GM23338 (cell line): ENCODE measurements around the gene GRID2. TPM values are rescaled to one million over a fixed set of nuclear protein-coding genes. Genes with fewer than 3 reads are reported as not detected.

Experiments used
- ATAC-seq: fragments of 200-7000 bp; cut with Tn5 transposase; 3 replicates; pipeline ENCODE4 v1.9.1; 2020
- DNase-seq: peaks from one replicate; pipeline ENCODE4 v3.0.0-alpha.2; 2015; ENCODE audit warnings: low spot score
- H2AFZ ChIP-seq: fragments of 200-600 bp; sonication (generic); 2 replicates; pipeline ENCODE4 v1.8.0; 2016; ENCODE audit warnings: antibody characterized with exemption, mild to moderate bottlenecking, moderate library complexity
- H3F3A ChIP-seq: fragments of 200-600 bp; sonication (generic); replicated peaks from 2 replicates; pipeline ENCODE4 v1.8.0; 2017; ENCODE audit warnings: antibody characterized with exemption, mixed run types, low read depth
- H3K27ac ChIP-seq: fragments of 200-600 bp; sonication (generic); 2 replicates; pipeline ENCODE4 v1.6.1; 2016; ENCODE audit warnings: low read depth
- H3K27me3 ChIP-seq: fragments of 200-600 bp; sonication (generic); 2 replicates; pipeline ENCODE4 v1.8.0; 2016; ENCODE audit warnings: mild to moderate bottlenecking, mixed run types, moderate library complexity; ENCODE audit not compliant: insufficient read depth
- H3K36me3 ChIP-seq: fragments of 200-600 bp; sonication (generic); 2 replicates; pipeline ENCODE4 v1.8.0; 2016; ENCODE audit warnings: mild to moderate bottlenecking; ENCODE audit not compliant: insufficient read depth
- H3K4me1 ChIP-seq: fragments of 200-600 bp; sonication (generic); 2 replicates; pipeline ENCODE4 v1.8.0; 2016; ENCODE audit warnings: mild to moderate bottlenecking, moderate library complexity; ENCODE audit not compliant: insufficient read depth
- H3K4me2 ChIP-seq: fragments of 200-600 bp; sonication (generic); 2 replicates; pipeline ENCODE4 v1.7.1; 2017; ENCODE audit warnings: mixed run types
- H3K4me3 ChIP-seq: fragments of 200-600 bp; sonication (generic); 2 replicates; pipeline ENCODE4 v1.6.1; 2016; ENCODE audit warnings: mixed run types
- H3K79me2 ChIP-seq: fragments of 200-600 bp; sonication (generic); replicated peaks from 2 replicates; pipeline ENCODE4 v1.8.0; 2017; ENCODE audit warnings: mild to moderate bottlenecking; ENCODE audit not compliant: insufficient read depth
- H3K9me2 ChIP-seq: fragments of 200-600 bp; sonication (generic); 2 replicates; pipeline ENCODE4 v1.8.0; 2017; ENCODE audit not compliant: insufficient read depth
- H4K20me1 ChIP-seq: fragments of 200-600 bp; sonication (generic); replicated peaks from 2 replicates; pipeline ENCODE4 v1.8.0; 2017; ENCODE audit warnings: mild to moderate bottlenecking; ENCODE audit not compliant: insufficient read depth
- H3K27ac Mint-ChIP-seq: 2 replicates; pipeline ENCODE4 v1.8.0; 2020; ENCODE audit warnings: inconsistent platforms, mild to moderate bottlenecking, moderate library complexity, mixed read lengths
- H3K27me3 Mint-ChIP-seq: 3 replicates; pipeline ENCODE4 v1.8.0; 2022; ENCODE audit warnings: low read depth, mild to moderate bottlenecking, moderate library complexity, mixed read lengths, inconsistent platforms; ENCODE audit not compliant: insufficient read depth, poor library complexity
- H3K36me3 Mint-ChIP-seq: 3 replicates; pipeline ENCODE4 v1.8.0; 2021; ENCODE audit warnings: low read depth, mild to moderate bottlenecking, inconsistent platforms, moderate library complexity, mixed read lengths
- H3K4me1 Mint-ChIP-seq: 3 replicates; pipeline ENCODE4 v1.8.0; 2020; ENCODE audit warnings: mild to moderate bottlenecking, inconsistent platforms, mixed read lengths
- H3K4me3 Mint-ChIP-seq: 3 replicates; pipeline ENCODE4 v1.8.0; 2021; ENCODE audit warnings: moderate library complexity, mild to moderate bottlenecking, inconsistent platforms, mixed read lengths
- H3K9me3 Mint-ChIP-seq: 3 replicates; pipeline ENCODE4 v1.8.0; 2020; ENCODE audit warnings: moderate library complexity, mild to moderate bottlenecking, inconsistent platforms, mixed read lengths
- CREB1 ChIP-seq: fragments of 250-450 bp; sonication (Bioruptor Pico); IDR thresholded peaks from 2 replicates; pipeline ENCODE4 v1.5.0; 2020; ENCODE audit warnings: low read depth, mild to moderate bottlenecking, moderate library complexity
- EZH2 ChIP-seq: fragments of 200-600 bp; sonication (generic); IDR thresholded peaks from one replicate; pipeline ENCODE4 v1.8.0; 2017; ENCODE audit warnings: antibody characterized with exemption, mild to moderate bottlenecking, low read depth; ENCODE audit not compliant: unreplicated experiment
- EZH2phosphoT487 ChIP-seq: fragments of 200-600 bp; sonication (generic); IDR thresholded peaks from one replicate; pipeline ENCODE4 v1.8.1; 2018; ENCODE audit warnings: antibody characterized with exemption; ENCODE audit not compliant: unreplicated experiment
- JUNB ChIP-seq: IDR thresholded peaks from one replicate; pipeline ENCODE4 v1.6.1; 2016; ENCODE audit warnings: antibody characterized with exemption; ENCODE audit not compliant: unreplicated experiment
- POLR2AphosphoS5 ChIP-seq: IDR thresholded peaks from 2 replicates; pipeline ENCODE4 v1.6.1; 2016; ENCODE audit warnings: antibody characterized with exemption, low read depth
- ZNF114 ChIP-seq: fragments of 250-450 bp; sonication (Bioruptor Pico); IDR thresholded peaks from 2 replicates; pipeline ENCODE4 v1.5.0; 2020; ENCODE audit warnings: mild to moderate bottlenecking, moderate library complexity
- ZNF331 ChIP-seq: fragments of 250-450 bp; sonication (Bioruptor Pico); IDR thresholded peaks from 2 replicates; pipeline ENCODE4 v1.5.0; 2020; ENCODE audit warnings: low read depth, mild to moderate bottlenecking, moderate library complexity
- polyA plus RNA-seq: library from polyadenylated mRNA; unstranded; fragments of >200 nt; fragmentation: Nextera tagmentation; extraction: Ambion mirVana; gene quantifications from 2 replicates; pipeline ENCODE4 v1.2.1, GENCODE V29; 2016
- total RNA-seq: library from RNA; depleted of rRNA; stranded (reverse); fragments of >200 nt; shearing (Covaris generic); gene quantifications from 2 replicates; pipeline ENCODE4 v1.2.3, GENCODE V29; 2014
- TF ChIP-seq, protein P1 (sequence below), 2 experiments: fragments of 200-600 bp in 1 of 2; sonication (generic) in 1 of 2; conservative IDR thresholded peaks; 2 replicates each; pipeline versions ENCODE4 v1.5.1 to v1.6.1; 2016 to 2017; ENCODE audit warnings: antibody characterized with exemption in 2 of 2, low read depth in 2 of 2, mild to moderate bottlenecking in 2 of 2, moderate library complexity in 1 of 2
- TF ChIP-seq, protein P2 (sequence below): IDR thresholded peaks from 2 replicates; pipeline ENCODE4 v1.6.1; 2016; ENCODE audit warnings: antibody characterized with exemption
- TF ChIP-seq, protein P3 (sequence below): fragments of 250-450 bp; sonication (Bioruptor Pico); IDR thresholded peaks from 2 replicates; pipeline ENCODE4 v1.5.0; 2020; ENCODE audit warnings: mild to moderate bottlenecking, moderate library complexity

Gene GRID2
- total and polyA plus RNA-seq, 2 experiments from 2014 or later = 19.9 to 65.4 TPM

- H3K36me3 Mint-ChIP-seq = no peaks in the 10 kb centered on the region
- no peak for ATAC-seq
- Histone ChIP-seq H3K27ac (no peak overlapping the region), H3K4me1 (peaks cover 12% of the 10 kb centered on the region), H3F3A (no peaks in the 10 kb centered on the region), H3K27me3 (no peaks in the 10 kb centered on the region), H4K20me1 (no peaks in the 10 kb centered on the region), H2AFZ (no peak overlapping the region), H3K36me3 (no peaks in the 10 kb centered on the region), H3K9me2 (no peaks in the 10 kb centered on the region), H3K79me2 (no peaks in the 10 kb centered on the region), H3K4me3 (no peak overlapping the region), H3K4me2 (no peak overlapping the region)
- no peaks in the 10 kb centered on the region for H3K9me3 Mint-ChIP-seq
- TF ChIP-seq JUNB = no peak
- H3K27me3 Mint-ChIP-seq = peaks cover 4% of the 10 kb centered on the region
- H3K27ac Mint-ChIP-seq = no peak overlapping the region
- DNase-seq = no peak
- no peak overlapping the region for H3K4me3 Mint-ChIP-seq
- H3K4me1 Mint-ChIP-seq = peaks cover 19% of the 10 kb centered on the region
Measured at GRCh38 chr4:93302310-93302709, 998.5 kb downstream of the GRID2 start.

GRCh38 chr4:93303440-93303839 lies 999.7 kb downstream of the GRID2 start:
- Histone ChIP-seq H3K9me2 (no peaks in the 10 kb centered on the region), H3K27me3 (no peaks in the 10 kb centered on the region), H3K4me2 (no peak overlapping the region), H2AFZ (no peak overlapping the region), H3K79me2 (no peaks in the 10 kb centered on the region), H3K27ac (no peak overlapping the region), H3K36me3 (no peaks in the 10 kb centered on the region), H4K20me1 (no peaks in the 10 kb centered on the region), H3K4me1 (peaks cover 8% of the 10 kb centered on the region), H3K4me3 (no peak overlapping the region), H3F3A (no peaks in the 10 kb centered on the region)
- Mint-ChIP-seq H3K4me3 (no peak overlapping the region), H3K36me3 (no peaks in the 10 kb centered on the region), H3K27ac (no peak overlapping the region), H3K9me3 (no peaks in the 10 kb centered on the region), H3K4me1 (peaks cover 12% of the 10 kb centered on the region), H3K27me3 (peaks cover 4% of the 10 kb centered on the region)
- ATAC-seq = no peak
- no peak for DNase-seq
- TF ChIP-seq EZH2phosphoT487 = no peak
- no peak for TF ChIP-seq ZNF114
- no peak for TF ChIP-seq JUNB
- TF ChIP-seq CREB1 = no peak
- TF ChIP-seq ZNF331 = no peak
- TF ChIP-seq, protein P1, sequence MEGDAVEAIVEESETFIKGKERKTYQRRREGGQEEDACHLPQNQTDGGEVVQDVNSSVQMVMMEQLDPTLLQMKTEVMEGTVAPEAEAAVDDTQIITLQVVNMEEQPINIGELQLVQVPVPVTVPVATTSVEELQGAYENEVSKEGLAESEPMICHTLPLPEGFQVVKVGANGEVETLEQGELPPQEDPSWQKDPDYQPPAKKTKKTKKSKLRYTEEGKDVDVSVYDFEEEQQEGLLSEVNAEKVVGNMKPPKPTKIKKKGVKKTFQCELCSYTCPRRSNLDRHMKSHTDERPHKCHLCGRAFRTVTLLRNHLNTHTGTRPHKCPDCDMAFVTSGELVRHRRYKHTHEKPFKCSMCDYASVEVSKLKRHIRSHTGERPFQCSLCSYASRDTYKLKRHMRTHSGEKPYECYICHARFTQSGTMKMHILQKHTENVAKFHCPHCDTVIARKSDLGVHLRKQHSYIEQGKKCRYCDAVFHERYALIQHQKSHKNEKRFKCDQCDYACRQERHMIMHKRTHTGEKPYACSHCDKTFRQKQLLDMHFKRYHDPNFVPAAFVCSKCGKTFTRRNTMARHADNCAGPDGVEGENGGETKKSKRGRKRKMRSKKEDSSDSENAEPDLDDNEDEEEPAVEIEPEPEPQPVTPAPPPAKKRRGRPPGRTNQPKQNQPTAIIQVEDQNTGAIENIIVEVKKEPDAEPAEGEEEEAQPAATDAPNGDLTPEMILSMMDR (conservative IDR thresholded peaks at IDR 0.05; ENCODE audit: low read depth in 2 of 2) = no peak
- TF ChIP-seq, protein P2, sequence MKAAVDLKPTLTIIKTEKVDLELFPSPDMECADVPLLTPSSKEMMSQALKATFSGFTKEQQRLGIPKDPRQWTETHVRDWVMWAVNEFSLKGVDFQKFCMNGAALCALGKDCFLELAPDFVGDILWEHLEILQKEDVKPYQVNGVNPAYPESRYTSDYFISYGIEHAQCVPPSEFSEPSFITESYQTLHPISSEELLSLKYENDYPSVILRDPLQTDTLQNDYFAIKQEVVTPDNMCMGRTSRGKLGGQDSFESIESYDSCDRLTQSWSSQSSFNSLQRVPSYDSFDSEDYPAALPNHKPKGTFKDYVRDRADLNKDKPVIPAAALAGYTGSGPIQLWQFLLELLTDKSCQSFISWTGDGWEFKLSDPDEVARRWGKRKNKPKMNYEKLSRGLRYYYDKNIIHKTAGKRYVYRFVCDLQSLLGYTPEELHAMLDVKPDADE = no peak
- TF ChIP-seq POLR2AphosphoS5 = no peak
- TF ChIP-seq EZH2 = no peak
- TF ChIP-seq, protein P3, sequence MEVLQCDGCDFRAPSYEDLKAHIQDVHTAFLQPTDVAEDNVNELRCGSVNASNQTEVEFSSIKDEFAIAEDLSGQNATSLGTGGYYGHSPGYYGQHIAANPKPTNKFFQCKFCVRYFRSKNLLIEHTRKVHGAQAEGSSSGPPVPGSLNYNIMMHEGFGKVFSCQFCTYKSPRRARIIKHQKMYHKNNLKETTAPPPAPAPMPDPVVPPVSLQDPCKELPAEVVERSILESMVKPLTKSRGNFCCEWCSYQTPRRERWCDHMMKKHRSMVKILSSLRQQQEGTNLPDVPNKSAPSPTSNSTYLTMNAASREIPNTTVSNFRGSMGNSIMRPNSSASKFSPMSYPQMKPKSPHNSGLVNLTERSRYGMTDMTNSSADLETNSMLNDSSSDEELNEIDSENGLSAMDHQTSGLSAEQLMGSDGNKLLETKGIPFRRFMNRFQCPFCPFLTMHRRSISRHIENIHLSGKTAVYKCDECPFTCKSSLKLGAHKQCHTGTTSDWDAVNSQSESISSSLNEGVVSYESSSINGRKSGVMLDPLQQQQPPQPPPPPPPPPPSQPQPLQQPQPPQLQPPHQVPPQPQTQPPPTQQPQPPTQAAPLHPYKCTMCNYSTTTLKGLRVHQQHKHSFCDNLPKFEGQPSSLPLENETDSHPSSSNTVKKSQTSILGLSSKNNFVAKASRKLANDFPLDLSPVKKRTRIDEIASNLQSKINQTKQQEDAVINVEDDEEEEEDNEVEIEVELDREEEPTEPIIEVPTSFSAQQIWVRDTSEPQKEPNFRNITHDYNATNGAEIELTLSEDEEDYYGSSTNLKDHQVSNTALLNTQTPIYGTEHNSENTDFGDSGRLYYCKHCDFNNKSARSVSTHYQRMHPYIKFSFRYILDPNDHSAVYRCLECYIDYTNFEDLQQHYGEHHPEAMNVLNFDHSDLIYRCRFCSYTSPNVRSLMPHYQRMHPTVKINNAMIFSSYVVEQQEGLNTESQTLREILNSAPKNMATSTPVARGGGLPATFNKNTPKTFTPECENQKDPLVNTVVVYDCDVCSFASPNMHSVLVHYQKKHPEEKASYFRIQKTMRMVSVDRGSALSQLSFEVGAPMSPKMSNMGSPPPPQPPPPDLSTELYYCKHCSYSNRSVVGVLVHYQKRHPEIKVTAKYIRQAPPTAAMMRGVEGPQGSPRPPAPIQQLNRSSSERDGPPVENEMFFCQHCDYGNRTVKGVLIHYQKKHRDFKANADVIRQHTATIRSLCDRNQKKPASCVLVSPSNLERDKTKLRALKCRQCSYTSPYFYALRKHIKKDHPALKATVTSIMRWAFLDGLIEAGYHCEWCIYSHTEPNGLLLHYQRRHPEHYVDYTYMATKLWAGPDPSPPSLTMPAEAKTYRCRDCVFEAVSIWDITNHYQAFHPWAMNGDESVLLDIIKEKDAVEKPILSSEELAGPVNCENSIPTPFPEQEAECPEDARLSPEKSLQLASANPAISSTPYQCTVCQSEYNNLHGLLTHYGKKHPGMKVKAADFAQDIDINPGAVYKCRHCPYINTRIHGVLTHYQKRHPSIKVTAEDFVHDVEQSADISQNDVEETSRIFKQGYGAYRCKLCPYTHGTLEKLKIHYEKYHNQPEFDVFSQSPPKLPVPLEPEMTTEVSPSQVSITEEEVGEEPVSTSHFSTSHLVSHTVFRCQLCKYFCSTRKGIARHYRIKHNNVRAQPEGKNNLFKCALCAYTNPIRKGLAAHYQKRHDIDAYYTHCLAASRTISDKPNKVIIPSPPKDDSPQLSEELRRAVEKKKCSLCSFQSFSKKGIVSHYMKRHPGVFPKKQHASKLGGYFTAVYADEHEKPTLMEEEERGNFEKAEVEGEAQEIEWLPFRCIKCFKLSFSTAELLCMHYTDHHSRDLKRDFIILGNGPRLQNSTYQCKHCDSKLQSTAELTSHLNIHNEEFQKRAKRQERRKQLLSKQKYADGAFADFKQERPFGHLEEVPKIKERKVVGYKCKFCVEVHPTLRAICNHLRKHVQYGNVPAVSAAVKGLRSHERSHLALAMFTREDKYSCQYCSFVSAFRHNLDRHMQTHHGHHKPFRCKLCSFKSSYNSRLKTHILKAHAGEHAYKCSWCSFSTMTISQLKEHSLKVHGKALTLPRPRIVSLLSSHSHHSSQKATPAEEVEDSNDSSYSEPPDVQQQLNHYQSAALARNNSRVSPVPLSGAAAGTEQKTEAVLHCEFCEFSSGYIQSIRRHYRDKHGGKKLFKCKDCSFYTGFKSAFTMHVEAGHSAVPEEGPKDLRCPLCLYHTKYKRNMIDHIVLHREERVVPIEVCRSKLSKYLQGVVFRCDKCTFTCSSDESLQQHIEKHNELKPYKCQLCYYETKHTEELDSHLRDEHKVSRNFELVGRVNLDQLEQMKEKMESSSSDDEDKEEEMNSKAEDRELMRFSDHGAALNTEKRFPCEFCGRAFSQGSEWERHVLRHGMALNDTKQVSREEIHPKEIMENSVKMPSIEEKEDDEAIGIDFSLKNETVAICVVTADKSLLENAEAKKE = no peak
